GM18505 (cell line): ENCODE results near the gene CDK19.

ENCODE experiments used
- ATAC-seq: cut with Tn5 transposase; IDR thresholded peaks from one replicate; pipeline ENCODE4 v1.9.1; 2021; ENCODE audit not compliant: unreplicated experiment
- POLR2A ChIP-seq: IDR thresholded peaks from 4 replicates; pipeline ENCODE4 v1.6.1; 2011; ENCODE audit warnings: borderline replicate concordance; ENCODE audit not compliant: insufficient read depth, insufficient read length; ENCODE audit errors: extremely low read depth

The CDK19 gene

DNA sequence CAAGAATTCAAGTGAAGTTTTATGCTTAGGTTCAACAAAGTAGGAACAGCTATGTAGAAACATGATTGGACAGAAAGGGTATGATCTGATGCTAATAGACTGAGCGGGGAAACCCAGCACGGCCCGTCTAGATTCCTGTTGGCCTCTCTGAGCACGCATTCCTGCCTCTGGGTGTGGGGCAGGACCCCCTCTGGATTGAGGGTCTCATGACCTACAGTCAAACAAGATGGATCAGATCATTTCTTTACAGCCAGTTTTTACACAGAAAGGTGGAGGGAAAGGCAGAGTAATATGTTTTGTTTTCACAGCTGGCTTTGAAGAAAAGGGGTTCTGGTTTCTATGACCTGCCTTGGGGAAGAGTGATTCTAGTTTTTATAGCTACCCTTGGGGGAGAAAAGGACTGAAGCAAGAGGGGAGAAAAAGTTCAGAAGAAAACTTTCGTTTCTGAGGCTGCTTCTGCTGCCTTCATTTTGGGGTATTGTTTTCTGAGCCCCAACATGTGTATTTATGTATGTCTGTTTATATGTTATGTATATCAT is 239.3 kb downstream of the CDK19 start:
- ATAC-seq = no peak
- TF ChIP-seq POLR2A = no peak

DNA sequence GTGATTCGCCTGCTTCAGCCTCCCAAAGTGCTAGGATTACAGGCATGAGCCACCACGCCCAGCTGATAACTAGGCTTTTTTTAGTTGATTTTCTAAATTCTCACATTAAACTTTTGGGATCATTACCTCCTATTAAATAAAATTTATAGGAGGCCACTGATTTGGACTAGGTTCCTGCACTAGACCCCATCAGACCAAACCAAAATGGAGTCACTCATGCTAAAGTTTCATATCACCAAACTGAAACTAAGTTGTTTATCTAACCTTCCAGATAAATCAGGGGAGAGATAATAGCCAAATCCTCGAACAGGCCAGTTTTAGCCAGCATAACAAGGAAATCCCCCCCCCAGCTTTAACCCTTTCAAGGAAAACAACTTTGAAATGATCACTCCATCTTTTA is 240.5 kb downstream of the CDK19 start:
- no peak for TF ChIP-seq POLR2A
- no peak for ATAC-seq

DNA sequence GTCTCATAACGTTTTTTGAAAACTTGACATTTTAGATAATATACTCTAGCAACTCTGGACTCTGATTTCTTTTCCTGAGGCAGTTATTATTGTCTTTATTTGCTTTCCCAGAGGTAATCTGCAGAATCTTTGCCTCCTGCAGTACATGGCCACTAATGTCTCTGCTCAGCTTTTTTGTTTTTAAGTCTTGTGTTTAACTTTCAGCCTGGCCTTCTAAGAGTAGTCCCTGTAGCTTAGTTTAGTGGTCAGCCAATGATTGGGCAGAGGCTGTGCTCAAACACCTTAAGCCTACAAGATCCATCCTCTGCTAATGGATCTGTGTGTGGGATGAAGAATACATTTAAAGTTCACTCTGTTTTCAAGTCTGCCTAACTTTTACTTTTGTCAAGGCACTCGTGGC is 241.7 kb downstream of the CDK19 start:
- no peak for ATAC-seq
- TF ChIP-seq POLR2A = no peak

DNA sequence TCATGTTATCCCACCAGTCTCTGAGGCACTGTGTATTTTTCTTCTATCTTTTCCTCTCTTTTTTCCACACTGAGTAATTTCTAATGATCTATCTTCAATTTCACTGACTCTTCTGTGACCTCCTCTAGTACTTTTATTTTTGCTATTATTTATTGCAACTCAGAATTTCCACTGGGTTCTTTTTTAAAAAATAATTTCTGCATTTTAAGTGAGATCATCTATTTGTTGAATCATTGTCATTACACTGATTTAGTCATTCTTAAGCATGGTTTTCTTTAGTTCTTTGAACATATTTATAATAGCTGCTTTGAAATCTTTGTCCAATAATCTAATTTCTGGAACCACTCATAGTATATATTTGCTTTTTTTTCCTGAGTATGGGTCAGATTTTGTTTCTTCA is 242.1 kb downstream of the CDK19 start:
- no peak for TF ChIP-seq POLR2A
- no peak for ATAC-seq

DNA sequence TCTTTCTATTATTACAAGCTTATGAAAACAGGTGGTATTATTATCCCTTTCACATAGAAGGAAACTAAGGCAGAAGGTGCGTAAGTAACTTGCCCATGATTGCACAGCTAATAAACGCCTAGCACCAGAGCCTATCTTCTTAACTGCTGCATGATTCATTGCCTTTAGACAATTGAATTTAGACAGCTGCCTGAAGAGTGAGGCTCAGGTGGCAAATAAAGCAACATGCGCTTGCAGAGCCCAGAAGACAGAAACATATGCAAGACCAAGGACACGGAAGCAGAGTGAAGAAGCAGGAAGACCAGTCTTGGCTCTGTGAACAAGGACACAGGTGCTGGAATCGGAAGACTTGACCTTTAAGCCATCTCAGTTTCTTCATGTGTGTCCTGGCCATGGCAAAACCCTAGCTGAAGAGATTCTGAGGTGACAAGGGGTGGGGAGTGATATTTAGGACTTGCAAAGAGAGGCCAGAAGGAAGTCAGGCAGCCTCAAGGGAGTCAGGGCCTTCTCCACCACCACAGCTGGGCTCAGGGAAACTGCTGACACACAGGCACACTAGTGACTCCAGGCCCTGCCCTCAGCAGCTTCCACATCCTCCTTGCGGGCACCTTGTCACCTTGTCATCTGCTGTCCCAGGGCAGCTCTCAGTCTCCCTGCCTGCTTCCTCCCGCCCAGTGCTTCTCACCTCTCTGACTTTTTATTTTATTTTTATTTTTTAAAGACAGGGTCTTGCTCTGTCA is 247.1 kb downstream of the CDK19 start:
- TF ChIP-seq POLR2A = no peak
- ATAC-seq = no peak

DNA sequence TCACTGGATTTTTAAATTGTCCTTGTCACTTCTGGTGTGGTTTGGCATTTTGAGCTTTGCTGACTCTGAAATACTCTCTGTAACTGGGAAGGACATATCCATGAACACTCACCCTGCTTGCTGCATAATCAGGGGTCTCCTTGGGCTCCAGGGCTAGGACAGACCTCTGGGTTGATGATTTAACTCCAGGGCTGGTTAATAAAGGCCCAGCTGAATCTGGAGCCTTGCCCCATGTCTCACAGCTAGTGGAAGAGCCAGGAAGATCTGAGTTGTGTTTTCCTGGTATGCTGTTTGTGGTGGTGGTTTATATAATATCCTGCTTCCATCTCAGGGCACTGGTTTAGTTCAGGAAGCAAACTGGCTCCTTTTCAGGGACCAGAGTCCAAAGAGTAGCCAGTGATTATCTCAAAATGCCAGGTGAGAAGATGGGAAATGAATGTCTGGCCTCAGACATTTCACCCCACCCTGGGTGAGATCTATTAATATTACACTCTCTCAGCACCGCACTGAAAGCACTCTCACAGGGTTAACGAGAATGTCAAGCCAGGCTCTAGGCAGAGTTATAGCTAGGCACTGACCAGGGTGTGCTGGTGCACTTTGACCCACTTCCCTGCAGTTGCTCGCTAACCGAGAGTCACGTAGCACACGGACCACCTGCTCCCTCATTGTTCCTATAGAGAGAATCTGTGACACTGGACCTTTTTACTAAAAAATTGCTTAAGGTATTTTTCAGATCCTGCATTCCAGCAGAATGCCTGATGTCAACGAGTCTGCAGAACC is 248.7 kb downstream of the CDK19 start:
- no peak for TF ChIP-seq POLR2A

DNA sequence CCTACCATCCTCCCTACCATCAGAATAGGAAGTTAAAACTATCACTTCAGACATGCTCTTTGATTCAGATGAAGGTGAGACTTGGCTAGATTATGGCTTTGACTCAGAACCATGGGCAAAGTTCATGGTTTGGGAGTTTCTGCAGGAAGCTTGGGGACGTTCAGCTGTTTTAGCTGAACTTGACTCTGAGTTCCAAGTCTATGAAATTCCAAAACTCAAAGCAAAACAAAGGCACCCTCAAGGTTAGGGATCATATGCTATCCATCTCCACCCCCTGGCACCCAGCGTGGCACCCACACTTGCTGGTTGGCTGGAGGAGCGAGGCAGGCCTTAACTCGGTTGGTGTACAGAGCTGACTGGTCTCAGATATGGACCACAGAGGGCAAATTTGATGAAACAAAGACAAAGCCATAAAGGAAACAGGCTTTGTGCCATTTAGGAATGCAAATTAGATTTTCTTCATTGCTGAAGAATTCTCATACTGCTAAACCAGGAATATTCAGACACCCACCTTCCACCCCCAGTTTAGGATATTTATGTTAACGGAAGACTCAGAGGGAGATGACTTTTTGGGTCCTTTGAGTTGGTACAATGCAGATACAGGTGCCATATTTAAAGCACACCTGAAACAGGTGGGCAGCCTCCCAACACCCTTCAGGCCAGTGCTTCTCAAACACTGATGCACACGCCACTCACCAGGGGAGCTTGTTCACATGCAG is 250.4 kb downstream of the CDK19 start:
- ATAC-seq = no peak
- no peak for TF ChIP-seq POLR2A

More for the DNA sequence above, 248.7 kb downstream of the CDK19 start:
- no peak for ATAC-seq

DNA sequence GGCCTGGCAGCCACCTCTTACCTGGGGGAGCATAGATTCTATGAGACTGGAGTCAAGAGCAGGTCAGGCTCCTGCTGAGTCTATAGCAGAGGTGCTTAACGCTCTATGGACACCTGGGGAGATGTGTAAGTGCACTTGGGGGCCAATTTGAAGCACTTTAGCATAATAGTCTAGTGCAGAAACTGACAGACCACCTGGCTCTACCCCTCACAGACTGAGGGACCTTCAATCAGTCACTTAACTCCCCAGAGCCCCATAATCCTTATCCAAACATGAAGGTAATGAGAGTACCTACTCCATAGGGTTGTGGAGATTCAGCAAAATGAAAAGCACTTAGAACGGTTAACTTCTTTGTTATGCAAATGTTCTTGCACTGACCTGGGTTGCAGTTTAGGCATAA is 251.6 kb downstream of the CDK19 start:
- no peak for ATAC-seq

DNA sequence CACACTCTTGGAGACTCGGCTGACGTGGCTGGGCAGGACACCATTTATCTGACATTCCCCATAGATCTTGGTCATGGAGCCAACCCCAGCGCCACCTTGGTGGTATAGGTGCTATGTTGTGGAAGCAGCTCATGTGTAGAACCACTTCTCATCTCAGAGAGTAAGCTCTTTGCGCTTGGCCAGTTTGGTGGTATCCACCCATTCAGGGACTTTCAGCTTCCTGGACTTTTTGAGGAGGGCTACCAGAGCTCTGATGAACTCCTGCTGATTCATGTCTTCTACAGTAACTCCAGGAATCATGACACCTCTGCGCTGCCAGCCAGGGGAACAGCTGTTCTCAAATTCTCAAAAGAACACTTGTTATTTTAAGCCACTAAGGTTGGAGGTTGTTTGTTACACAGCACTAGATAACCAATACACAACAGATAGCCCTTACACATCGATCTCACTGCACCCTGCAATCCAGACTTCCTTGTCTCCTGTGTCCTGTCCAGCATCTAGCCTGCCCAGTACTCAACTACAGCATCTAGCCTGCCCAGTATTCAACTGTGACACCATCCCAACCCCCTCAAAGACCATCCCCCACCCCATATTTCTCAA is 252.9 kb downstream of the CDK19 start:
- ATAC-seq = no peak

More for the DNA sequence above, 251.6 kb downstream of the CDK19 start:
- TF ChIP-seq POLR2A = no peak

DNA sequence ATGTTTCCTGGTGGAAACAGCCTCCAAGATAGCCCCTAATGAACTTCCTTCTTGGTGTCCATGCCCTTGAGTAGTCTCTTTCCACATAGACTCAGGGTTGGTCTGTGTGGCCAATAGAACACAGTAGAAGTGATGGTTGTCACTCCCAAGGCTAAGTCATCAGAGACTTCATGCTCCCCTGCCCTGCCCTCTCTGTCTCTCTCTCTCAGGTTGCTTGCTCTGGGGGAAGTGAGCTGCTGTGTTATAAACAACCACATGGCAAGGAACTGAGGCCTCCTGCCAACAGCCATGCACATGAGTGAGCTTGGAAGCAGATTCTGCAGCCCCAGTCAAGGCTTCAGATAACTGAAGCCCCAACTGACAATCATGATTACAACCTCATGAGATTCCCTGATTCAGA is 253.6 kb downstream of the CDK19 start:
- ATAC-seq = no peak
- no peak for TF ChIP-seq POLR2A

More for the DNA sequence above, 252.9 kb downstream of the CDK19 start:
- no peak for TF ChIP-seq POLR2A

DNA sequence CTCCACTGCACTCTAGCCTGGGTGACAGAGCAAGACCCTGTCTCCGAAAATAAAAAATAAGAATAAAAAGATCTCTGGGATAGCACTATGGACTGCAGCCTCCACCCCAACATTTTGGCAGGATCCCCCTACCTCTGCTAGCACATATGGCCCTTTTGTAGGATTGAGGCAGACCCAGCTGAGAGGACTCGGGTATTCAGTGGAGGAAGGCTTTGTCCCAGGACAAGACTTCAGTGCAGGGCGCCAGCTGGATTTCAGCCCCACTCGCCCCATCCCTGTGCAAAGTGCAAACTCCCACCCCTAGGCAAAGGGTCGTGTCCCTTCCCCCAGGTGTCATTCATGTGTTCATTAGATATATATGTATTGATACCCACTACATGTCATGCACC is 254.3 kb downstream of the CDK19 start:
- TF ChIP-seq POLR2A = no peak
- ATAC-seq = no peak

DNA sequence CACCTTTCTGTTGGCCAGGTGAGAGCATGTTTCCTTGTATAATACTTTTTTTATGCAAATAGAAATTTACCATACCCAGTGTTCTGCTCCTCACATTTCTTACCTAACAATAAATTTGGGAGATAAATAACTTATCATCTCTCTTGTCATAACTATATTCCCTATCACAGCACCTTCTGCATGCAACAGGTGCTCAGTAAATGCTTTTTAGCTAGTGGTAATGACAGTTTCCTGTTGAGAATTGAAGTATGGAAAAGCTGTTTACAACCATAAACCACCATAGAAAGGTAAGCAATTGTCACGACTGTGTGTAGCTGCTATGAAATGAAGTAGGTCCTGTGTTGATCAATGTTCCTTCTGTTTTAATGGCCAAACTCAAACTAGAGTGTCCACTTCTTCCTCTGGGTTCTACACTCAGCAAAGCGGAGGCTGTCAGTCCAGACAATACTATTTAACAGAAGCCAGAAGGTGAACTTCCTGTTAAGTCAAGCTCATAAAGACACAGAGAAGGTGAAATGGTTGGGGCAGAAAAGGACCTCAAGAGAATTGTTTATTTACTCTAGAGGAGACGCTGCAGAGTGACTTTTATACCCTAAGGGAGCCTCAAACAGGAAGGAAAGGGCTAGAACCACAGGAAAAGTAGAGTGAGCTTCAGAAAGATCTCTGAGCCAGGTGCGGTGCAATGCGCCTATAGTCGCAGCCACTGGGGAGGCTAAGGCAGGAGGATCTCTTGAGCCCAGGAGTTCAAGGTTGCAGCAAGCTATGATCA is 254.8 kb downstream of the CDK19 start:
- ATAC-seq = no peak

More for the DNA sequence above, 254.8 kb downstream of the CDK19 start:
- no peak for TF ChIP-seq POLR2A
